ENCODE measurements around the gene SLC29A2.

The SLC29A2 gene

GRCh38 chr11:66341502-66342126 is 29.9 kb downstream of the SLC29A2 start:
- DNase-seq, result no peak
- peaks cover 6 to 56% (median 45%) of the 10 kb centered on the region in 4 experiments for H3K36me3 ChIP-seq (ENCODE audit: control insufficient read depth in 4 of 4, insufficient read depth in 4 of 4, low read length in 3 of 4)
- no peak overlapping the region for H3K27ac ChIP-seq (ENCODE audit: insufficient read depth in 1 of 2, low read depth in 1 of 2, low read length in 2 of 2, poor library complexity in 1 of 2, severe bottlenecking in 2 of 2)
- ChIA-PET CTCF (interaction anchor here (0.8 to 7.5 kb wide), 5 partner anchors 10 to 83 kb away, joined by 3 to 52 read pairs (median 3); no protein-coding TSS in a partner anchor), POLR2A (no interaction called here)
- H3K4me1 ChIP-seq (ENCODE audit: control extremely low read depth in 1 of 4, control insufficient read depth in 4 of 4, insufficient read depth in 4 of 4, low read length in 3 of 4), result peaks cover 6 to 35% (median 32%) of the 10 kb centered on the region in 4 experiments
- 100% methylated on average over 13 of the region's 21 CpGs for WGBS (ENCODE audit: insufficient coverage)
- no peaks in the 10 kb centered on the region for H3K27me3 ChIP-seq (replicated peaks in 2 of 5; ENCODE audit: control insufficient read depth in 4 of 5, insufficient read depth in 5 of 5, low read length in 4 of 5)
- H3K4me3 ChIP-seq (ENCODE audit: control insufficient read depth in 1 of 7, extremely low read depth in 1 of 7, insufficient read depth in 4 of 7, low read depth in 2 of 7, low read length in 6 of 7), result no peak overlapping the region
- H3K9me3 ChIP-seq (ENCODE audit: control extremely low read depth in 1 of 5, control insufficient read depth in 4 of 5, insufficient read depth in 2 of 5, low read depth in 1 of 5, low read length in 4 of 5), result no peaks in the 10 kb centered on the region

GRCh38 chr11:66340596-66341501 is 30.7 kb downstream of the SLC29A2 start:
- WGBS (ENCODE audit: insufficient coverage), result 97% methylated on average over 27 of the region's 28 CpGs
- no peak for DNase-seq
- Histone ChIP-seq H3K27ac (ENCODE audit: insufficient read depth in 1 of 2, low read depth in 1 of 2, low read length in 2 of 2, poor library complexity in 1 of 2, severe bottlenecking in 2 of 2) (no peak overlapping the region), H3K4me1 (ENCODE audit: control extremely low read depth in 1 of 4, control insufficient read depth in 4 of 4, insufficient read depth in 4 of 4, low read length in 3 of 4) (peaks cover 6 to 35% (median 32%) of the 10 kb centered on the region in 4 experiments), H3K36me3 (ENCODE audit: control insufficient read depth in 4 of 4, insufficient read depth in 4 of 4, low read length in 3 of 4) (peaks cover 6 to 56% (median 45%) of the 10 kb centered on the region in 4 experiments), H3K4me3 (ENCODE audit: control insufficient read depth in 1 of 7, extremely low read depth in 1 of 7, insufficient read depth in 4 of 7, low read depth in 2 of 7, low read length in 6 of 7) (no peak overlapping the region), H3K9me3 (ENCODE audit: control extremely low read depth in 1 of 5, control insufficient read depth in 4 of 5, insufficient read depth in 2 of 5, low read depth in 1 of 5, low read length in 4 of 5) (no peaks in the 10 kb centered on the region), H3K27me3 (replicated peaks in 2 of 5; ENCODE audit: control insufficient read depth in 4 of 5, insufficient read depth in 5 of 5, low read length in 4 of 5) (peaks cover 0 to 2% (median 0%) of the 10 kb centered on the region in 5 experiments)
- ChIA-PET POLR2A (no interaction called here), CTCF (interaction anchor here (0.8 to 7.5 kb wide), 3 partner anchors 9 to 66 kb away, joined by 3 to 52 read pairs (median 34); no protein-coding TSS in a partner anchor)

GRCh38 chr11:66339686-66340483 is 31.7 kb downstream of the SLC29A2 start:
- Histone ChIP-seq H3K27me3 (replicated peaks in 2 of 5; ENCODE audit: control insufficient read depth in 4 of 5, insufficient read depth in 5 of 5, low read length in 4 of 5) (peaks cover 0 to 2% (median 0%) of the 10 kb centered on the region in 5 experiments), H3K4me1 (ENCODE audit: control extremely low read depth in 1 of 4, control insufficient read depth in 4 of 4, insufficient read depth in 4 of 4, low read length in 3 of 4) (peaks cover 6 to 32% (median 30%) of the 10 kb centered on the region in 4 experiments), H3K4me3 (ENCODE audit: control insufficient read depth in 1 of 7, extremely low read depth in 1 of 7, insufficient read depth in 4 of 7, low read depth in 2 of 7, low read length in 6 of 7) (no peak overlapping the region), H3K27ac (ENCODE audit: insufficient read depth in 1 of 2, low read depth in 1 of 2, low read length in 2 of 2, poor library complexity in 1 of 2, severe bottlenecking in 2 of 2) (no peak overlapping the region), H3K36me3 (ENCODE audit: control insufficient read depth in 4 of 4, insufficient read depth in 4 of 4, low read length in 3 of 4) (peaks cover 6 to 56% (median 45%) of the 10 kb centered on the region in 4 experiments), H3K9me3 (ENCODE audit: control extremely low read depth in 1 of 5, control insufficient read depth in 4 of 5, insufficient read depth in 2 of 5, low read depth in 1 of 5, low read length in 4 of 5) (no peaks in the 10 kb centered on the region)
- ChIA-PET CTCF (interaction anchor here (7.5 kb wide), 1 partner anchor 28 kb away, joined by 52 read pairs; no protein-coding TSS in a partner anchor), POLR2A (no interaction called here)
- DNase-seq, result no peak
- WGBS (ENCODE audit: insufficient coverage), result 84% methylated on average over 14 of the region's 14 CpGs

GRCh38 chr11:66339162-66339675 is 32.3 kb downstream of the SLC29A2 start:
- Histone ChIP-seq H3K4me3 (ENCODE audit: control insufficient read depth in 1 of 7, extremely low read depth in 1 of 7, insufficient read depth in 4 of 7, low read depth in 2 of 7, low read length in 6 of 7) (no peak overlapping the region), H3K36me3 (ENCODE audit: control insufficient read depth in 4 of 4, insufficient read depth in 4 of 4, low read length in 3 of 4) (peaks cover 6 to 56% (median 45%) of the 10 kb centered on the region in 4 experiments), H3K9me3 (ENCODE audit: control extremely low read depth in 1 of 5, control insufficient read depth in 4 of 5, insufficient read depth in 2 of 5, low read depth in 1 of 5, low read length in 4 of 5) (no peaks in the 10 kb centered on the region), H3K27me3 (replicated peaks in 2 of 5; ENCODE audit: control insufficient read depth in 4 of 5, insufficient read depth in 5 of 5, low read length in 4 of 5) (peaks cover 0 to 2% (median 0%) of the 10 kb centered on the region in 5 experiments), H3K4me1 (ENCODE audit: control extremely low read depth in 1 of 4, control insufficient read depth in 4 of 4, insufficient read depth in 4 of 4, low read length in 3 of 4) (peaks cover 4 to 28% (median 26%) of the 10 kb centered on the region in 4 experiments), H3K27ac (ENCODE audit: insufficient read depth in 1 of 2, low read depth in 1 of 2, low read length in 2 of 2, poor library complexity in 1 of 2, severe bottlenecking in 2 of 2) (no peak overlapping the region)
- WGBS (ENCODE audit: insufficient coverage), result 98% methylated on average over 6 of the region's 6 CpGs
- DNase-seq, result no peak
- CTCF ChIA-PET, result interaction anchor here (1.7 to 7.5 kb wide), 2 partner anchors 10 to 27 kb away, joined by 6 to 52 read pairs; no protein-coding TSS in a partner anchor
- POLR2A ChIA-PET, result no interaction called here

- Histone ChIP-seq H3K27ac (ENCODE audit: insufficient read depth in 1 of 2, low read depth in 1 of 2, low read length in 2 of 2, poor library complexity in 1 of 2, severe bottlenecking in 2 of 2) (no peak overlapping the region), H3K4me1 (ENCODE audit: control extremely low read depth in 1 of 4, control insufficient read depth in 4 of 4, insufficient read depth in 4 of 4, low read length in 3 of 4) (peaks cover 0 to 22% (median 20%) of the 10 kb centered on the region in 4 experiments), H3K27me3 (replicated peaks in 2 of 5; ENCODE audit: control insufficient read depth in 4 of 5, insufficient read depth in 5 of 5, low read length in 4 of 5) (peaks cover 0 to 2% (median 0%) of the 10 kb centered on the region in 5 experiments), H3K4me3 (ENCODE audit: control insufficient read depth in 1 of 7, extremely low read depth in 1 of 7, insufficient read depth in 4 of 7, low read depth in 2 of 7, low read length in 6 of 7) (no peak overlapping the region), H3K9me3 (ENCODE audit: control extremely low read depth in 1 of 5, control insufficient read depth in 4 of 5, insufficient read depth in 2 of 5, low read depth in 1 of 5, low read length in 4 of 5) (no peaks in the 10 kb centered on the region), H3K36me3 (ENCODE audit: control insufficient read depth in 4 of 4, insufficient read depth in 4 of 4, low read length in 3 of 4) (peaks cover 6 to 56% (median 45%) of the 10 kb centered on the region in 4 experiments)
- ChIA-PET POLR2A (interaction anchor here (1.1 kb wide), 1 partner anchor 175 kb away, joined by 3 read pairs; no protein-coding TSS in a partner anchor), CTCF (interaction anchor here (0.5 to 7.5 kb wide), 6 partner anchors 8 to 78 kb away, joined by 3 to 52 read pairs (median 4); no protein-coding TSS in a partner anchor)
- DNase-seq, result no peak
- WGBS (ENCODE audit: insufficient coverage), result 94% methylated on average over 16 of the region's 17 CpGs
Measured at GRCh38 chr11:66338276-66339161, 33.0 kb downstream of the SLC29A2 start.

Data from common myeloid progenitor, CD34-positive (primary cell).